T-helper 2 cell treated with Interferon-gamma antibody and Interleukin-4, amounts not matched to agents 5 μg/mL and 100 μg/mL, for 36 hours (primary cell): ENCODE results near the gene PGAP3.
A peak's percentile ranks its signal among the peaks of the same experiment; 100 is the strongest.

ENCODE experiments used
- DNase-seq: peaks from one replicate; pipeline ENCODE4 v3.0.0; 2021; ENCODE audit warnings: low spot score
- H3K27ac Mint-ChIP-seq: one replicate; pipeline ENCODE4 v1.8.0; 2021; ENCODE audit warnings: mild to moderate bottlenecking, mixed read lengths
- H3K27me3 Mint-ChIP-seq: one replicate; pipeline ENCODE4 v1.8.0; 2021; ENCODE audit warnings: low read depth, mixed read lengths
- H3K36me3 Mint-ChIP-seq: one replicate; pipeline ENCODE4 v1.8.0; 2021; ENCODE audit warnings: low read depth, mixed read lengths
- H3K4me1 Mint-ChIP-seq: one replicate; pipeline ENCODE4 v1.8.0; 2021; ENCODE audit warnings: low read depth, mixed read lengths
- H3K4me3 Mint-ChIP-seq: one replicate; pipeline ENCODE4 v1.8.0; 2022; ENCODE audit warnings: mild to moderate bottlenecking, moderate library complexity, mixed read lengths
- H3K9me3 Mint-ChIP-seq: one replicate; pipeline ENCODE4 v1.8.0; 2021; ENCODE audit warnings: mixed read lengths

PGAP3 gene

DNA sequence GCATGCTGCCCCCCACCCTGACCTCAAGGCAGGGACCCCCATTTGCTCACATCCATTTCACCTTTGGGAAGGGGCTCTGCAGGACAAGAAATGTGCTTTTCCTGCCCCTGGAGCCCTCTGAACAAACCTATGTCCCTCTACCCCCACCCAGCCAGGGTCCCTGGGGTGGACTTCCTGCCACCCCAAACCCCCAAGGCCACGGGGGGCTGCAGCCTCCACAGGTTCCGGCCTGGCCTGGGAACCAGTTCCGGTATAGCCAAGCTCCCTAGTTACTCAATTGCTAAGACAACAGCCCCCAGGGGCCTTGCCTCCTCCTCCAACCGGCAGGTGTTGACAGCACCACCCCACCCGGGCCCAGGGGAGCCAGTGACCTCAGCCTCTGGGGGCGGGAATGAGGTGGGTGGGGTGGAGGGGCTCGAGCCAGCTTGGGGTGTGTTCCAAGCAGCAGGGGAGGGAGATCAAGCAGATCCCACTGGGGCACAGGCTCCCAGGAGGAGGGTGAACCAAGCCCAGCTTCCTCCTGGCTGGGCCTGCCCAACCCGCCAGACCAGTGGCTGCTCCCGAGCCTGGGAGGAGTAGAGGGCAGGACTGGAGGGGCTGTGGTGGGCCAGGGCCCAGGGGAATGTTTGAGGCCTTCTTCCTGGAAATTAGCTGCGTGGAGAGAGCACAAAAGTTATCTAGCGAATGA lies 13.0 kb downstream of the PGAP3 start:
- Mint-ChIP-seq H3K4me3 (no peak overlapping the region), H3K27me3 (peaks cover 4% of the 10 kb centered on the region), H3K4me1 (peaks cover 45% of the 10 kb centered on the region), H3K27ac (no peak overlapping the region), H3K36me3 (peaks cover 13% of the 10 kb centered on the region), H3K9me3 (no peaks in the 10 kb centered on the region)
- DNase-seq: no peak

DNA sequence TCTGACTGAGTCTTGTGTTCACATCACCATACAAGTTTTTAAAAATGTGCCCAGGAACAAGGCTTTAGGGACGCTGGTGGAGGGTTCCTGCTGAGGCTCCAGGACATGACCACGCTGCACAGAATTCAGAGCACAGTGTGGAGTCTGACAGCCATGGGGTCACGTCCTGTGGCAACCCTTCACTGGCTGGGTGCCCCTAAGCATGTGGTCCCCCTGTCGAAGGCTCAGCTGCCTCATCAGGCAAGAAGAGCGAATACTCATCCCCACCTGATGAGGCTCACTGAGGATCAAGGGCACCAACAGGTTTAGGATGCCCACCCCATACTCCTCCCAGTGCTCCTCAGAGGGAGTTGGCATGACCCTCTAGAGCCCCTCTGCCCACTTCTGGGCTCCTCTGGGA lies 13.7 kb downstream of the PGAP3 start:
- Mint-ChIP-seq H3K9me3 (no peaks in the 10 kb centered on the region), H3K4me1 (peaks cover 38% of the 10 kb centered on the region), H3K27ac (no peak overlapping the region), H3K27me3 (peaks cover 8% of the 10 kb centered on the region), H3K4me3 (no peak overlapping the region), H3K36me3 (peaks cover 7% of the 10 kb centered on the region)
- no peak for DNase-seq

DNA sequence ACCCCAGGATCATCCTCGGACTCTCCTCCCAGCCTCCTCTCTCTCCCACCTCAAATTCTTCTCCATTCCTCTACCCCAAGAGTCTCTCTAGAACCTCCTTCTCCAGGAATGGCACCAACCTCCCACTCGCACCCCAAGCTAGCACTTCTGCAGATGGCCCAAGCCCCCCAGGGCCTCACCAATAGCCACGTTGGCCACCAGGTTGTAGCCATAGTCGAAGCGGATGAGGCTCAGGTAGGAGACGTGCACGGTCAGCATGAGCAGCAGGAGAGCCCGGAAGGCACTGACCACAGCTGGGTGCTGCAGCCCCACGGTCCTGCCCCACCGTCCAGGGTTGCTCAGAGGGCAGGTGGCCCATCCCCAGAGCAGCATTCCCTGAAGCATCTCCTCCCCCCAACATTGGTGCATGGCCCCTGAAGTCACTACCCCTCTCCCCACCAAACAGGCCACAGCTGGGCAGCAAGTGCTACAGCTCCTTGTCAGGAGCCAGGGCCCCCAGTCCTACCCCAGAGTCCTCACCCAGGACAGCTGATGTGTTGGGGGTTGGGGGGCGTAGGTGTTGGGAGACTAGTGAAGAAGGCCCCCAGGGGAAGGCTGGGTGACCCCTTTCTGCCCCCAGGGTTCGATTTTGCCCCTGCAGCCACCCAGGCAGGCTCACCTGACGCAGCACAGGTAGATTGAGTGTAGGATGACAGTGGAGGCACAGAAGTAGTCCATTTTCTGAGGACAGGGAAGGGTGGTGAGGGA lies 14.3 kb downstream of the PGAP3 start:
- H3K4me1 Mint-ChIP-seq: peaks cover 34% of the 10 kb centered on the region
- no peak overlapping the region for H3K4me3 Mint-ChIP-seq
- DNase-seq: no peak

DNA sequence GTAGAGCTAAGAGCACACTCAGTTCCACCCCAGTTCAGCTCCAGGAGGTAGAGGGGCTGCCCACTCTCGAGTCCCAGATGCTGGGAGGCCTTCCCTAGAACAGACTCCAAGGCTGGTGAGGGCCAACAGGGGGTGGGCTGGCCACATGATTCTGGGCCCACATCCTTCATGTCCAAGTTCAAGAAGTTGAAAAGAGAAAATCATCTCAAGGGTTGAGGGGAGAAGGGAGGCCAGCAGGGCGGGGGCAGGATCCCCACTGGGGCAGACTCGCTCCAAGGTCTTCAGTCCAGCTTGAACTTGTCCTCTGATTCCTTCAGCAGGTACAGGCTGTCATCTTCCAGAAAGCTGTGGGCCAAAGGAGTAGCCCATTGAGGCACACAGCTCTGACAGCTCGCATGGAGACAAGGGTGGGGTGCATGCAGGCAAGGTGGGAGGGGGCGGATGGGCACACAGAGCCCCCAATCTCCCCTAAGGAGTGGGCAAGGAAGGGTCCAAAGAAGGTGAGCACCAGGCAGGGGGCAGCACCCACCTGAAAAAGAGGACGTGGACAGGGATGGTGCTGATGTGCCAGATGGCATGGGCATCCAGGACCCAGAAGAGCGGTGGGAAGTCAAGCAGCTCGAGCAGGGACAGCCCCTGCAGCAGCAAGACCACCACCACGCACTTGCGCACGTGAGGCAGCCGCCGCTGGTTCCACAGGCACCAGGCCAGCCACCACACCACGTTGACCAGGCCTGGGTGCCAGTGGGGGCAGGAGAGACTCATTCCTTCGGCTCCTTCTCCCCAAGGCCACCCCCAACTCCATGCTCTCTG lies 15.1 kb downstream of the PGAP3 start:
- H3K27ac Mint-ChIP-seq: no peak overlapping the region
- peaks cover 28% of the 10 kb centered on the region for H3K4me1 Mint-ChIP-seq
- H3K9me3 Mint-ChIP-seq: no peaks in the 10 kb centered on the region
- H3K4me3 Mint-ChIP-seq: no peak overlapping the region
- H3K27me3 Mint-ChIP-seq: peaks cover 18% of the 10 kb centered on the region
- no peak for DNase-seq
- no peaks in the 10 kb centered on the region for H3K36me3 Mint-ChIP-seq

More for the DNA sequence above, 14.3 kb downstream of the PGAP3 start:
- peaks cover 3% of the 10 kb centered on the region for H3K36me3 Mint-ChIP-seq
- peak overlapping the region; percentile 3 for H3K27ac Mint-ChIP-seq
- H3K9me3 Mint-ChIP-seq: no peaks in the 10 kb centered on the region
- peaks cover 13% of the 10 kb centered on the region for H3K27me3 Mint-ChIP-seq

DNA sequence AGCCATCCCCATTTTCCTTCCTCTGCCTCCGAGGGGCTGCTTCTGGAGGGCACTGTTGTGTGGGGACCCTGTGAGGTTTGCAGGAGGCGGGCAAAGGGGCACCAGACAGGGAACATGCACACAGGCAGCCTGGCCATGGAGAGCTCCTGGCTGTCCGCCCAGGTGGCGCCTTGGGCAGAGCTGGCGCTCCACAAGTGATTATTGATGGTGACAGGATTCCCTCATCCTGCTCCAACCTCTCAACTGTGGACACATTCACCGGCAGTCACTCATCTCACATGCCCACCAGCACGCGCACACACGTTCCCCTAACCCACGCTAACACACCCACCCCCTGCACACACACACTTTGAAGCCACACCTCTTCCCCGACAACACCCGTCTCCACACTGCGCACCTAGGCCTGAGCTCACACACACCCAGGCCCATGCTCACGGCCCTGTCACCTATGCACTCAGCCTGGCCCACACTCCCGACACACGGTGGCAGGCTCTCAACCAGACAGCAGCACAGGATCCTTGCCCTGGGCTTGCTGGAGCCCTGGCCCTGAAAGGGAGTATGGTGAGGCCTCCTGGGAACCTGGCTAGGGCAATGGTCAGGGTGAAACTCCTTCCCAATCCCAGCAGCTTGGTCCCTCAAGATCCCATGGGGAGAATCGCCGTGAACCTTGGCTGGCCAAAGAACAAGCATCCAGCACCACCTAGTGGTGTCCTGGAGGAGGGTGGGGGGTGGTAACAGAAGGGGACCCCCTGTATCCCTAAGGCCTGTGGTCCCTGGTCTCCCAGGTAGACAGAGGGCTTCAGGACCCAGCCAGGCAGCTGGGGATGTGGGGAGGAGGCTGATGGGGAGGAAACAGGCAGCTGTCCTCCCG lies 16.0 kb downstream of the PGAP3 start:
- no peaks in the 10 kb centered on the region for H3K9me3 Mint-ChIP-seq
- peaks cover 21% of the 10 kb centered on the region for H3K4me1 Mint-ChIP-seq
- no peaks in the 10 kb centered on the region for H3K36me3 Mint-ChIP-seq
- H3K4me3 Mint-ChIP-seq: no peak overlapping the region
- DNase-seq: no peak
- H3K27ac Mint-ChIP-seq: no peak overlapping the region
- H3K27me3 Mint-ChIP-seq: peaks cover 20% of the 10 kb centered on the region

DNA sequence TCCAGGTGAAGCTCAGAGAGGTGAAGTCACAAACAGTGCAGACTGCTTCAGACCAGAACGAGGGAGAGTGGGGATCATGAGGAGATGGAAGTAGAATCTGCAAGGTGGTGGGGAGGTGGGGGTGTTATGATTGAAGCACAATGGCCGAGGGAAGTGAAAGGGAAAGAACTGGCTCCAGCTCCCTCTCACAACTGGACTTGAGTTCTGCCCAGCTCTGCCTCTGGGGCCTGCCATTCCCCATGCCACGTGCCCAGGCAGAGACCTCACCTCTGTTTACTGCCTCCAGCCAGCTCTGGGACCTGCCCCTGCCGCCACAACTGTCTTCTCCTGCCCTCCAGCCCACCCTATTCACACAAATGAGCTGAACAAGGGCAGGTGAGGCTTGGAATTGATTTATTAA lies 17.1 kb downstream of the PGAP3 start:
- H3K9me3 Mint-ChIP-seq: no peaks in the 10 kb centered on the region
- H3K36me3 Mint-ChIP-seq: no peaks in the 10 kb centered on the region
- no peak overlapping the region for H3K4me3 Mint-ChIP-seq
- H3K27ac Mint-ChIP-seq: no peak overlapping the region
- no peak for DNase-seq
- peaks cover 11% of the 10 kb centered on the region for H3K4me1 Mint-ChIP-seq
- peaks cover 29% of the 10 kb centered on the region for H3K27me3 Mint-ChIP-seq

DNA sequence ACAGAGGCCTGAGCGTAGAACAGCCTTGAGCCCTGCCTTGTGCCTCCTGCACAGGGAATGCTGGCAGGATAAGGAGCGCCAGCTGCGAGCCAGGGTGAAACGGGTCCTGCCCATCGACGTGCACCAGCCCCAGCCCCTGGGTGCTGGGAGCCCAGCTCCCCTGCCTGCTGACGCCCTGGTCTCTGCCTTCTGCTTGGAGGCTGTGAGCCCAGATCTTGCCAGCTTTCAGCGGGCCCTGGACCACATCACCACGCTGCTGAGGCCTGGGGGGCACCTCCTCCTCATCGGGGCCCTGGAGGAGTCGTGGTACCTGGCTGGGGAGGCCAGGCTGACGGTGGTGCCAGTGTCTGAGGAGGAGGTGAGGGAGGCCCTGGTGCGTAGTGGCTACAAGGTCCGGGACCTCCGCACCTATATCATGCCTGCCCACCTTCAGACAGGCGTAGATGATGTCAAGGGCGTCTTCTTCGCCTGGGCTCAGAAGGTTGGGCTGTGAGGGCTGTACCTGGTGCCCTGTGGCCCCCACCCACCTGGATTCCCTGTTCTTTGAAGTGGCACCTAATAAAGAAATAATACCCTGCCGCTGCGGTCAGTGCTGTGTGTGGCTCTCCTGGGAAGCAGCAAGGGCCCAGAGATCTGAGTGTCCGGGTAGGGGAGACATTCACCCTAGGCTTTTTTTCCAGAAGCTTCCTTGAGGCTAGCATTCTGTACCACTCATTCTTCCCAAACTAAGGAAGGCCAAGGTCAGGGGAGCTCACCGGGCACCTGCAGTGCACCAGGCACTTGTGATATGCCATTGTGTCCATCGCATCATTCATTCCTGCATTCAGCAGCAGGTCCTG lies 17.7 kb downstream of the PGAP3 start:
- Mint-ChIP-seq H3K27ac (no peak overlapping the region), H3K36me3 (no peaks in the 10 kb centered on the region), H3K27me3 (peaks cover 31% of the 10 kb centered on the region), H3K4me3 (no peak overlapping the region), H3K4me1 (peaks cover 7% of the 10 kb centered on the region), H3K9me3 (no peaks in the 10 kb centered on the region)
- no peak for DNase-seq

DNA sequence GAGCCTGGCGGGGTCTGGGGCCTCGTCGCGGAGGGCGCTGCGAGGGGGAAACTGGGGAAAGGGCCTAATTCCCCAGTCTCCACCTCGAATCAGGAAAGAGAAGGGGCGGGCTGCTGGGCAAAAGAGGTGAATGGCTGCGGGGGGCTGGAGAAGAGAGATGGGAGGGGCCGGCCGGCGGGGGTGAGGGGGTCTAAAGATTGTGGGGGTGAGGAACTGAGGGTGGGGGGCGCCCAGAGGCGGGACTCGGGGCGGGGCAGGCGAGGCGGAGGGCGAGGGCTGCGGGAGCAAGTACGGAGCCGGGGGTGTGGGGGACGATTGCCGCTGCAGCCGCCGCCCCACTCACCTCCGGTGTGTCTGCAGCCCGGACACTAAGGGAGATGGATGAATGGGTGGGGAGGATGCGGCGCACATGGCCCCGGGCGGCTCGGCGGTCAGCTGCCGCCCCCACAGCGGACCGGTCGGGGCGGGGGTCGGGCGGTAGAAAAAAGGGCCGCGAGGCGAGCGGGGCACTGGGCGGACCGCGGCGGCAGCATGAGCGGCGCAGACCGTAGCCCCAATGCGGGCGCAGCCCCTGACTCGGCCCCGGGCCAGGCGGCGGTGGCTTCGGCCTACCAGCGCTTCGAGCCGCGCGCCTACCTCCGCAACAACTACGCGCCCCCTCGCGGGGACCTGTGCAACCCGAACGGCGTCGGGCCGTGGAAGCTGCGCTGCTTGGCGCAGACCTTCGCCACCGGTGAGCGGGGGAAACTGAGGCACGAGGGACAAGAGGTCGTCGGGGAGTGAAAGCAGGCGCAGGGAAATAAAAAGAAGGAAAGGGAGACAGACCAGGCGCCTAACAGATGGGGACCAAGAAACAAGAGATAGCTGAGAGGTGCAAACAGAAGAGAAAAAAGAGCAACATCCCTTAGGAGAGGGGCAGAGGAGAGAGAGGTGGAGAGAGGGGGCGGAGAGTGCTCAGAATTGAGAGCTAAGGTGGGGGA lies 19.6 kb downstream of the PGAP3 start, which contains the start of gene PNMT:
PNMT (plus strand) TSS at position 509 of the 980 bp plus-strand sequence; CDS start at position 532, 23 bp downstream.
- no peaks in the 10 kb centered on the region for H3K9me3 Mint-ChIP-seq
- peaks cover 31% of the 10 kb centered on the region for H3K27me3 Mint-ChIP-seq
- H3K36me3 Mint-ChIP-seq: peaks cover 2% of the 10 kb centered on the region
- peaks cover 7% of the 10 kb centered on the region for H3K4me1 Mint-ChIP-seq
- DNase-seq: peak; percentile 64
- no peak within 1 kb of the TSS for H3K27ac Mint-ChIP-seq
- peak within 1 kb of the TSS; percentile 72 for H3K4me3 Mint-ChIP-seq

DNA sequence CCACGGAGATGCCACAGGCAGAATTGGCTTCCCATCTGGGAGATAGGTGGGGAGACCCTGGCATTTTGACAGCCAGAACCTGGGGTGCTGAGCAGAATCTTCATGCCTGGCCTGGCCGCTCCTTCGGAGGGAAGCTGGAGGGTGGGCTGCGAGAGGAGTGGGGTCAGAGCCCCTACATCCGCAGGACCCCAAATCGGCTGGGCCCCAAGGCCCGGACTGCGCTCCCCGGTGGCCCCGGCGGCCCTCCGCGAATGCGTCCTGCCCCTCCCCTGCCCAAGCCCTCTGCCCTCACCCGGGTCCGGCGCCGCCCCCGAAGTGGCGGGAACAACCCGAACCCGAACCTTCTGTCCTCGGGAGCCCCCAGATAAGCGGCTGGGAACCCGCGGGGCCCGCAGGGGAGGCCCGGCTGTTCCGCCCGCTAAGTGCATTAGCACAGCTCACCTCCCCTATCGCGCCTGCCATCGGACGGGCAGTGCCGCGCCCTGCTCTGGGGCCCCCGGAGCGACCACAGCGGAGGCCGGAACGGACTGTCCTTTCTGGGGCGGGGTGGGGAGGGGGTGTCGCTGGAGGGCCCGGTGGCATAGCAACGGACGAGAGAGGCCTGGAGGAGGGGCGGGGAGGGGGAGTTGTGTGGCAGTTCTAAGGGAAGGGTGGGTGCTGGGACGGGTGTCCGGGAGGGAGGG lies 20.5 kb downstream of the PGAP3 start:
- peaks cover 31% of the 10 kb centered on the region for H3K27me3 Mint-ChIP-seq
- no peak for DNase-seq
- peaks cover 7% of the 10 kb centered on the region for H3K4me1 Mint-ChIP-seq
- H3K36me3 Mint-ChIP-seq: peaks cover 2% of the 10 kb centered on the region
- H3K9me3 Mint-ChIP-seq: no peaks in the 10 kb centered on the region
- peak overlapping the region; percentile 36 for H3K4me3 Mint-ChIP-seq
- H3K27ac Mint-ChIP-seq: no peak overlapping the region

DNA sequence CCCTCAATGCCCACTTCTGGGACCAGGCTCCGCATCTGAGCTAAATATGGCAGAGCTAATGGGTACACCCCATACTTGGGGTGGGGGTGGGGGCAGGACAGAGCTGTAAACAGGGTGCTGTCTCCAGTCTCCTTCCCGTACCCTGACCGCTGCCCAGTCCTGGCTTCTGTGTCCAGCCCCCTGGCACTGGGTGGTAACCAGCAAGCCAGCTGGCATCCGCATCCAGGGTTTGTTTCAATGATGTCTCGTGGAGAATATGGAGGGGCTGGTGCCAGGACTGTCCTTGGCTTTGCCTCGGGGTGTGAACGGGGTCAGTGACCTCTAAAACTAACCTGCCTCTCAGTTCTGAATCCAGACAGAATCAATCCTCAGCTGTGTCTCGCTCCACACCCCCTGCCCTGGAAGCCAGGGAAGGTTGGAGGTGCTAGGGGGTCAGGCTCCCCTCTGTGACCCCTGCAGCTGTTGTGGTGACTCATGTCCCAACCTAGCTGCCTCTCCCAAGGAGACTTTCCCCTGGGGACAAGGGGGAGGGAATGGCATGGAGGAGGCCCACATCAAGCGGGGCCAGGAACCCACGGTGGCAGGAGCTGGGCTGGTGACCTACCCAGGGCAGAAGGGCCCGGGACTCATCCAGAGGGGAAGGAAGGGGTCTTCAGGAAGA lies 21.1 kb downstream of the PGAP3 start:
- Mint-ChIP-seq H3K4me3 (peak overlapping the region; percentile 36), H3K27ac (no peak overlapping the region), H3K36me3 (peaks cover 2% of the 10 kb centered on the region), H3K4me1 (peaks cover 4% of the 10 kb centered on the region), H3K27me3 (peaks cover 31% of the 10 kb centered on the region), H3K9me3 (no peaks in the 10 kb centered on the region)
- DNase-seq: no peak

DNA sequence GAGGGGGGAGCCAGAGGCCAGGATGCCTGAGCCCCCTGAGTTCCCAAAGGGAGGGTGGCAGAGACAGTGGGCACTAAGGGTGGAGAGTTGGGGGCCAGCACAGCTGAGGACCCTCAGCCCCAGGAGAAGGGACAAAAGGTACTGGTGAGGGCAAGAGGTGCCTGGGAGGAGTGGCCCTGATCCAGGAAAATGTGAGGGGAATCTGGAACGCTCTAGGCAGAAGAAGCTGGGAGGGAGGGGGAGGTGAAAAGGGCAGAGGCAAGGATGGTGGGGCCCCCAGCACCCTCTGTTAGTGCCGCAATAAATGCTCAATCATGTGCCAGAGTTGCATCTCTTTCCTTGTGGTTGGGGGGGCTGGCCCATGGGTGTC lies 21.6 kb downstream of the PGAP3 start:
- Mint-ChIP-seq H3K9me3 (no peaks in the 10 kb centered on the region), H3K27me3 (peaks cover 31% of the 10 kb centered on the region), H3K36me3 (peaks cover 6% of the 10 kb centered on the region), H3K27ac (no peak overlapping the region), H3K4me1 (peaks cover 4% of the 10 kb centered on the region), H3K4me3 (no peak overlapping the region)
- DNase-seq: no peak
